OCI-M1 (cell line): Measurements from ENCODE around the gene TNIK.

Experiments used
- DNase-seq: peaks from one replicate; lab custom pipeline; 2025; lab: John Stamatoyannopoulos, UW

Gene TNIK

DNA sequence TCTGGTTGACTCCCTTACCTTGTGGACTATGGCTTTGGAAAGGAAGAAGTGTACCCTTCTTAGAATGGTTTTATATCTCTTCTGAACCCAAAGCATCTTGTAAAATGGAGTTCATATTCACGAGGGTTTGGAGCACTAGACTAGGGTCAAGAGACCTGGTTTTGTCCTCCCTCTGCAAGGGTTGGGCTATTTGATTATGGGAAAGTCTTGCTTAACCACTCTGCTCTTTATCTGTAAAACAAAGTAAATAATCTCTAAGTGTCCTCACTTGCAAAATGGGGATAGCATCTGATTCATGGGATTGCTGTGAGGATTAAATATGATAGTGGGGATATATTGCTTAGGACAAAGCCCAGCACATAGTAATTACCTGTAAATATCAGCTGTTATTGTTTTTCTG, 415.8 kb downstream of the TNIK start:
- DNase-seq, result no peak

DNA sequence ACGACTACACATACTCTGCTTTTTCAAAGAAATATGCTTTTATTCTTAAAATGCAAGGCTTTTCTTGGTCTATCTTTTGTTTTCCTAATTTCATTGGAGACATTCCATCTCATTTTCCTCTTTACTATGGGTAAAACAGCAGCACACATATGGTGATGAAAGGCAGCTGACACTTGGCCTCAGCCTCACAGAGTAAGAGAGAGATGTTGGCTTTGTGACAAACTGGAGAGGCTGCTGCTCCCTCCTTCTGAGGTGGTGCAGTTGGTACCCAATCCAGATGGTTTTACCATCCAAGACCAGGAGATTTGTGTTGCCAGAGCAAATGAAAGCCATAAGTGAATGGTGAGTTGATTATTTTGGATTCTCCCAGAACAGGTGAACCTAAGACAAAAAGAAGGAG, 420.5 kb downstream of the TNIK start:
- DNase-seq, result no peak

DNA sequence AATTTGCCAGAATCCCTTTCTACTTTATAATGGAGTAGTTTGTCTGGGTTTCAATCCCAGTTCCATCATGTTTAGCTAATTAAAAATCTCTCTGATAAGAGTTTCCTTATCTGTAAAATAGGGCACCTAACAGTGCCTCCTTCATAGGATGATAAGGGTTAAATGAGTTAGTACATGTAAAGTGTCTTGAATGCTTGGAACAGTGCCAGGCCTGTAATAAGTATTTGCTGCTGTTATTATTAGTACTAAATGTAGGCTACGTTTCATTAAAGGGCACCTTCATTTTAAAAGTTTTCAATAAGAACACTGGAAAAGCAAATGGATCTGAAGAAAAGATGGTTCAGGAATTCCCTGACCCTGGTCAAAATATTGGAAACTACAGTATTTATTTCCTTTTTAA, 421.9 kb downstream of the TNIK start:
- no peak for DNase-seq

DNA sequence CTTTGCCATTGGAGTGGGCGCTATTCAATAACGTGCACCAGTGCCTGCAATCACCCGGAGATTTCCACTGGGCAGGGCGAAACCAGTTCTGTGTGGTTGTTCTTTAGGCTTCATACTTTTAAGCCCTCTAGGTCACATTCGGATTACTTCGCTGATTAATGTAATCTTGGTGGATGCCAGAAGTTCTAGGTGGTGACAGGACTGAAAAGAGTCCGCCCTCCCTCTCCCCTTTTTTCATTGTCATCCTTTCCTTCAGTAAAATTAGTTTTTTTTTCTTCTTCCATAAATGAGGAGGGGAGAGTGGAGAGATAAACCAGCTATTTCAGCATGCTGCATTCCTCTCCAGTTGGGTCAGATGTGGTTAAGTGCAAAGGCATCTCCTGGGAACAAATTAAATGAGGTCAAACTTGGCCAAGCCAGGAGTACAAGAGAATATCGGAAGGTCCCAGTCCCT, 431.4 kb downstream of the TNIK start:
- DNase-seq, result no peak

DNA sequence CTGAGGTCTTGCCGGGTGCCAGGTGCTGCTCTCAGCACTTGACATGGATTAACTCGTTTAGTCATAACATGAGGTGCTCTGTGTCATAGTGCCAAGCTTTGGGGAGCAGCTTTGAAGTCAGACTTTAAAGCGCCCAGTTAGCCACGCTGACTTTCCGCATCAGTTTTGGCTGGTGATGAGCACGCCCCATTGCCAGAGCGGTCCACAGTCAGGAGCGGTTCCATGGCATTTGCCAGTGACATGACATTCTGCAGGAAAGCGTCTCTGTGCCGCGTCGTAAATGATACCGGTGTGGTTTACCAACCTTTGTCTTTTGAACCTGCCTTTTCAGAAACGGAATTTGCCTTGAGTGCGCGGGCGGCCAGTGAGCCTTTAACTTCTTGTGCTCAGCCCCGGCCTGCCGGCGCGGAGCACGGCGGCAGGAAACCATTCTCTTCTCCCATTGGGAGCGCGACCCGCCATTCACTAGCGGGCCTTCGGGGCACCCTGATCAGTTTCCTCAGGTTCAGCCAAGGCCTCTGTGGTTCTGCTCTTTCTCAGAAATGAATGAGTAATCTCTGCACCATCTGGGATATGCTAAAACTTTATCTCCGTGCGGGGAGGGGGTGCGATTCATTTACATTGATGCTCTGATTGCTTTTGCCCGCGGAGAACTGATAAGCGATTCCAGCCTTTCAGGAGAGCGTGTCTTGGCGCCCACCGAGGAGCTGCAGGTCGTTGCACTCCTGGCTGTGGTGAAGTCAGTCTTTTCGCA, 432.0 kb downstream of the TNIK start:
- no peak for DNase-seq

DNA sequence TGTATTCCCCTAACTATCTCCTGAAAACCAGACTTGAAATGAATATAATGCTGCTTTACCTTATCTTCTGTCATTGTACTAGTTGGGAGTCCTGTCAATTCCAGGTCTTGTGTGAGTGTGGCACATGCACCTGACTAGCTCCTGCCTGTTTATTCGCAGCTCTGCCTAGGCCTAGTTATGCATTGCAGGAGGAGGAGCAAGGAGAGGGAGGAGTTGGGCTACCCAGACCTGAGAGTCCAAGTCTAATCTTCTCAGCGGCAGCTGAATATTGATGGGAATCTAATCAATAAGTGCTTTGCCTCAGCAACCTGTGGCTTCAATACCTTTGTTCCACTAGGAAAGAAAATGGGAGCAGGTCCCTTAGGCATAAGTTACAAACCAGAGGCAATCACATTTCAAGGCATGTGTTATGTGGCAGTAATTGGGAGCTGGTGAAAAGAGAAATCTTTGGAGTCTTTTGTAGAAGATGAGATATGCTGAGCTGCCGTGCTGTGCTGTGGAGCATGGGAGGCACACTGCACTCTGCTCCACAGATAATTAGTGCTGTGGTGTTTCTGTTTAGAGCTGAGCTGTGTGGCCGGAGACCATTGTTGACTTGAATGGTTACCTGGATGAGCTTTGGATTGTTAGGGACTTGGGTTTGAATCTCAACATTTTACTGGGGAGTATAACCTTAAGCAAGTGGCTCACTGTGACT, 433.5 kb downstream of the TNIK start, which contains the start of gene SLC2A2:
SLC2A2 (minus strand) TSS at position 124 of the 697 bp plus-strand sequence; CDS start at position 74, 50 bp downstream.
- no peak for DNase-seq

DNA sequence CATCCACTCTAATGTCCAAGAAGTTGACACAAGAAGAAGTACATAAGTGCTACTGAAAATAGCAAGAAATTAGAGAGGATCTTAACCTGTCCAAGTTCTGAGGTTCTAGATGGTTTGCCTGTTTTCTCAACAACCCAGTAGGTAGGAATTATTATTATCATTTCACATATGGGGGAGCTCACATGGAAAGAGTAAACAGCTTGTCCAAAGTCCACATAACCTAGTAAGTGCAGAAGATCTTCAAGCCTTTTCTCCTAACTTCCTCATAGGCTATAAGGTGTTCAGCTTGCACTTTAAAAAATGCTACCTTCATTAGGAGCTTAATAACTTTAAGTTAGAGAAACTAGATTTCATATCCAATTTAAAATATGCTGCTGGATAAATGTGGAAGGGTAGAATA, 436.6 kb downstream of the TNIK start:
- no peak for DNase-seq

DNA sequence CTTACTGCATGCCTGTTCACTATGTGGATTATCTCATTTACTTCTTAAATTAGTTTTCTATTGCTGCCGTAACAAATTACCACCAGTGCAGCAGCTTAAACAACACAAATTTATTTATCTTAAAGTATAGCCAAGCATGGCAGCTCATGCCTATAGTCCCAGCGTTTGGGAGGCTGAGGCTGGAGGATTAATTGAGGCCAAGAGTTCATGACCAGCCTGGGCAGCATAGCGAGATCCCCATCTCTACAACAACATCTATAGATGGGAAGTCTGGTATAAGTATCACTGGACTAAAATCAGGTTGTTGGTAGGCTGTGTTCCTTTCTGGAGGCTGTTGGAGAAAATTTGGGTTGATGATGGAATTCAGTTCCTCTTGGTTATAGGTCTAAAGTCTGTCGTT, 438.8 kb downstream of the TNIK start:
- no peak for DNase-seq

DNA sequence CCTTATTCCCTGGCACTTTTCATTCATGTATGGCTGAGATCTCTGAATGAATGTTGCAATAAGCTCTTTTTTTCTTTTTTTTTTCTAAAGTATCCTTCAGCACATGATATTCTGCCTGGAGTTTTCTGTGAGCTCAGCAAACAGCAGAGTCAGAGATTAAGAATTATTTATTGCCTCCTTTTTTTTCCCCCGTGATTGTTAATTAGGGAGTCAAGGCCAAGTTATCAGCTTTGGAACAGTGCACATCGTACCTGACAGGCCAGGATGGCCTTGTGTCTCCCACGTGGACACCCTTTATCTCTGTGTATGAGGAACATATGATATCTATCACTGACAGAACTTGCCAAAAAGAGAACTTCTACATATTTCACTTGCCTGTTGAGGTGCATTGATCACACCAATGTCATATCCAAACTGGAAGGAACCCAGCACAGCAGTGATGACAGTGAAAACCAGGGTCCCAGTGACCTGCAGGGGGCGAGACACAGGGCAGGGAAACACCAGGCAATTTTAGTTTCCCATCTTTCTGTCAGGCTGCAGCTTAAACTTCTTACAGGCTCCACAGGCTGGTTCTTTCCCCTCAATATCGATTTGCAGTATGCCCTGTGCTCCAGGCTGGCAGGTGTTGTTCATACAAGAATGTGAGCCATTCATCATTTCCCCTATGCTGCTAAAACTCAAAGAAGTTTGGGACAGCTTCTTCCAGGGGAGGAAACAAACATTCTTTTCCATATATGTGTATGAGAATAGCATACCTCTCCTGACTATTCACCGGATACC, 441.9 kb downstream of the TNIK start:
- DNase-seq, result no peak

DNA sequence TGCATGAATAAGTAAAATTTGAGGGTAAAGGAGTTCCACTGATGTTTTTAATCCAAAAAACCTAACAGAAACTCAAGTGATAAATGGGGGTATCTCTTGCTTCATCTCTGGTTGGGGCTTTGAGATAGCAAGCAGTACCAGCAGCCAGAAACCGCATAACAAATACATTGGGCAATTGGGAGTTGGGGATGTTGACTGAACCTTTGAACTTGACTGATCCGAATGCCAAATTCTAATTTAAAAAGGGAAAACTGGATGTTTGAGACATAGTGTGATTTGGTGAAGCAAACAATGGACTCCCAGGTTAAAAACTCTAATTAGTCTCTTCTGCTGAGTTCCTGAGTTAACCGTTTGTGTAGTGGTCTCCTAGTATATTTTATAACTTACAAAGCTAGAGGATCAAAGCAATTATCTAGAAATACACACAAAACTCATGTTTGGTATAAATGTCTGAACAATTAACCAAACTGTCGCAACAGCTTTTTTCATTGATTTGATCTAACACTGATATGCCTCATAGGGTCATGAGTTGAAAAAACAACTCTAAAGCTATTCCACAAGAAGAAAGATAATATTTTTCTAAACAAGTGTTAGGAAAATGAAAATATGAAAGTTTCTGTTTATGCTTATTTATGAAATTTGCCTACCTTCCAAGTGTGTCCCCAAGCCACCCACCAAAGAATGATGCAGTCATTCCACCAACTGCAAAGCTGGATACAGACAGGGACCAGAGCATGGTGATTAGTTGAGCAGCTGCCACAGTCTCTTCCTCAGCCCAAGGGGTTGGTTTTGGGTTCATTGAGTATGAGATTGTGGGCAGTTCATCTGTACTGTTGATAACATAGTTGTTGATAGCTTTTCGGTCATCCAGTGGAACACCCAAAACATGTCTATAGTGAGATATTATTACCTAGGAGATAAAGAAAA, 446.1 kb downstream of the TNIK start:
- peak; percentile 50 for DNase-seq

DNA sequence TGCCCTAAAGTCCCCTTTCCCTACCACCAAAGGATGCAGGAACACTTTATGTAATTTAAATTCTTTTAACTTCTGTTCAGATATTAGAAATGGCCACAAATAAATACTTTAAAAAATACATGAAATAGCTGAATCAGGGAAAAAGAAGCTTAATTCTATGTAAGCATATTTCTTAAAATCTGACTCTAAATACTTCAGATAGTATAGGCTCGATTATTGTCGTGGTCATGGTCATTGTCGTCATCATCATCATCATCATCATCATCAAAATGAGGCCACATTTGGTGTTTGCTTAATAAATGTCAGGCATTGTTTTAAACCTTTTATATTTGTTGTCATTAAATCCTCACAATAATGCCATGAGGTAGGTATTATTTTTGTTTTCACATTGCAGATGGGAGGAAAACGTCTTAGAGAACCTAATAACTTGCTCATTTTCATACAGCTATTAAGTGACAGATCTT, 448.3 kb downstream of the TNIK start:
- no peak for DNase-seq
